Body of pancreas (tissue), 4 donors: Measurements from ENCODE around the gene STARD9. TPM values are rescaled to one million over a fixed set of nuclear protein-coding genes. Genes with fewer than 3 reads are reported as not detected.
"Not testable (repeated sequence)": the region's sequence is repeated elsewhere in the genome, so short reads cannot be mapped to it uniquely, and the experiment has no call there.

Experiments used
- ATAC-seq: fragments of 150-250 bp; one replicate; pipeline ENCODE4 v1.9.1; 2016
- DNase-seq, 4 donors: peaks; one replicate each; pipeline ENCODE4 v3.0.0-alpha.2; 2019
- H3K27ac ChIP-seq, 4 donors: fragments of 200-600 bp; sonication (generic); 1 replicate in 3 of 4; 2 replicates in 1 of 4; pipeline versions ENCODE4 v1.5.1 to v1.6.1; 2016 to 2019; ENCODE audit warnings: mild to moderate bottlenecking in 1 of 4, mixed read lengths in 1 of 4, moderate library complexity in 1 of 4
- H3K27me3 ChIP-seq, 2 donors: fragments of 200-600 bp; sonication (generic); one replicate each; pipeline ENCODE4 v1.6.0; 2016; ENCODE audit warnings: mild to moderate bottlenecking in 1 of 2
- H3K36me3 ChIP-seq, 2 donors: fragments of 200-600 bp; sonication (generic); replicated peaks in 1 of 2; 2 replicates each; pipeline ENCODE4 v1.5.1; 2016; ENCODE audit warnings: low read depth in 2 of 2; ENCODE audit not compliant: insufficient read depth in 1 of 2
- H3K4me1 ChIP-seq: fragments of 200-600 bp; sonication (generic); one replicate; pipeline ENCODE4 v1.6.0; 2016
- H3K4me3 ChIP-seq, 2 donors: fragments of 200-600 bp; sonication (generic); 1 replicate in 1 of 2; 2 replicates in 1 of 2; pipeline ENCODE4 v1.5.1; 2016 to 2019
- H3K9me3 ChIP-seq, 3 donors: fragments of 200-600 bp; sonication (generic); 1 replicate in 2 of 3; 2 replicates in 1 of 3; pipeline ENCODE4 v1.5.1; 2016
- POLR2A ChIP-seq, 3 donors: fragments of 450-650 bp; IDR thresholded peaks; one replicate each; pipeline ENCODE4 v1.6.1; 2016; ENCODE audit warnings: antibody characterized with exemption in 3 of 3, mild to moderate bottlenecking in 2 of 3
- WGBS, 2 donors: methylation state at CpG; one replicate each; pipeline ENCODE4 v1.1.5; 2017; 5-methylcytosine and 5-hydroxymethylcytosine counted together
- intact Hi-C: fragments of 100-400 bp; cut with DNase I; formaldehyde crosslinking; loops from one replicate; pipeline ENCODE4 v1.15.1; 2023
- total RNA-seq, 2 donors: library from RNA; depleted of rRNA; stranded (reverse); fragments of >200 nt; gene quantifications; one replicate each; pipeline ENCODE4 v1.1.0, GENCODE V29; 2016
- TF ChIP-seq, protein P1 (sequence below), 7 experiments: fragments of 450-650 bp in 4 of 7; fragments of 200-600 bp in 3 of 7; sonication (generic) in 3 of 7; IDR thresholded peaks; one replicate each; pipeline ENCODE4 v1.5.1; 2016 to 2019; ENCODE audit warnings: antibody characterized with exemption in 7 of 7

Gene STARD9
- total RNA-seq, 2 donors from 2014 or later = 1.3 to 4.7 TPM

DNA sequence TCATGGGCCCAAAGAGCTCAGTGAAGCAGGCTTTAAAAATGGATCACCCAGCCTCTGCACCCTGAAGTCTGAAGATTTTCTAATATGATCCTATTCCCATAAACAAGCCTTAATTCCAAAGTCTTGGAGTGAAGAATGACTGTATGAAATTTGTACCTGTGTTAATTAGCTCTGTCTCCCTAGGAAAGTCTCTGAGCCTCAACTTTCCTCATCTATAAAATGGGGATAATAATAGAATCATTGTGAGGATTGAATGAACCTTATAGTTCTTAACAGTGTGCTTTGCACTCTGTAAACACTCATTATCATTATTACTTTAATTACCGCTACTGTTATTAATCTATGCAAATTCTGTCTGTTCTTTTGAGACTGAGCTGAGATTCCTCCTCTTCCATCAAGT, 99.6 kb downstream of the STARD9 start:
- no peaks in the 10 kb centered on the region for H3K4me1 ChIP-seq
- H3K9me3 ChIP-seq = no peaks in the 10 kb centered on the region
- intact Hi-C loops = no loop called here
- no peak overlapping the region for H3K4me3 ChIP-seq
- no peak for ATAC-seq
- TF ChIP-seq POLR2A (IDR thresholded peaks at IDR 0.05) = no peak
- TF ChIP-seq, protein P1, sequence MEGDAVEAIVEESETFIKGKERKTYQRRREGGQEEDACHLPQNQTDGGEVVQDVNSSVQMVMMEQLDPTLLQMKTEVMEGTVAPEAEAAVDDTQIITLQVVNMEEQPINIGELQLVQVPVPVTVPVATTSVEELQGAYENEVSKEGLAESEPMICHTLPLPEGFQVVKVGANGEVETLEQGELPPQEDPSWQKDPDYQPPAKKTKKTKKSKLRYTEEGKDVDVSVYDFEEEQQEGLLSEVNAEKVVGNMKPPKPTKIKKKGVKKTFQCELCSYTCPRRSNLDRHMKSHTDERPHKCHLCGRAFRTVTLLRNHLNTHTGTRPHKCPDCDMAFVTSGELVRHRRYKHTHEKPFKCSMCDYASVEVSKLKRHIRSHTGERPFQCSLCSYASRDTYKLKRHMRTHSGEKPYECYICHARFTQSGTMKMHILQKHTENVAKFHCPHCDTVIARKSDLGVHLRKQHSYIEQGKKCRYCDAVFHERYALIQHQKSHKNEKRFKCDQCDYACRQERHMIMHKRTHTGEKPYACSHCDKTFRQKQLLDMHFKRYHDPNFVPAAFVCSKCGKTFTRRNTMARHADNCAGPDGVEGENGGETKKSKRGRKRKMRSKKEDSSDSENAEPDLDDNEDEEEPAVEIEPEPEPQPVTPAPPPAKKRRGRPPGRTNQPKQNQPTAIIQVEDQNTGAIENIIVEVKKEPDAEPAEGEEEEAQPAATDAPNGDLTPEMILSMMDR (IDR thresholded peaks at IDR 0.05) = no peak
- no peaks in the 10 kb centered on the region for H3K36me3 ChIP-seq
- no peaks in the 10 kb centered on the region for H3K27me3 ChIP-seq
- 80 to 84% methylated on average over 1 of the region's 1 CpG for WGBS, 2 donors
- H3K27ac ChIP-seq = no peak overlapping the region
- no peak for DNase-seq

DNA sequence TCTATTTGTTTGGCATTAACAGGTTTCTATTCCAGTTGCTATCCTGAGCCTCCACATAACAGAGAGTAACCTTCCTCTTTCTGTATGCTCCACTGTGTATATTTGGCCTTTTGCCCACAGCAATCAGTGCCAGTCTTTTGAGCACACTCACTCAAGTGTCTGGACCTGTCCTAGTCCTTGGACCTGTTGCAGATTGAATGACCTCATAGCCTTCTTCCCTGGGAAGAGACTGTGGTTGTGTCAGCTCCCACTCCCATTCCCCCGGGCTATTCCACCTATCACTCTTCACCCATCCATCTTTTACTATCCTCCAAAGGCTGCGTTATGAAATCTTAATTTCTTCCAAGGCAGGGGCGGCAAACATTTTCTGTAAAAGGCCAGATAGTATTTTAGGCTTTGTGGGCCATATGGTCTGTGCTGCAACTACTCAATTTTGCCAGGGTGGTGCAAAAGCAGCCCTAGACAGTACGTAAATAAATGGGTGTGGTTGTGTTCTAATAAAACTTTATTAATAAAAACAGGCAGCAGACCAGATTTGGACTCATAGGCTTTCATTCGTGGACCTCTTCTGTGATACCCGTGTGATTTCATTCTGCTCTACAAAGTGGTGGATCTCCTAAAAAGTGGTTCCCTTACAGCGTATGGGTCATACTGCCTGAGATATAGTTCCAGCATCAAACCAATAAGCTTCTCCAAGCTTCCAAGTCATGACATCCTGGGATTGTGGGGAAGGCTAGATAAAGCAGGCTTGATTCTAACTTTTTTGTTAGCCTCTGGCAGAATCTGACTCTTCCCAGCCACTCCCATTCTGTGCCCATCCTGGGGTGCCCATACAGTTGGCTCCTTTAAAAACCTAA, 104.1 kb downstream of the STARD9 start:
- ATAC-seq = no peak
- intact Hi-C loops = no loop called here

DNA sequence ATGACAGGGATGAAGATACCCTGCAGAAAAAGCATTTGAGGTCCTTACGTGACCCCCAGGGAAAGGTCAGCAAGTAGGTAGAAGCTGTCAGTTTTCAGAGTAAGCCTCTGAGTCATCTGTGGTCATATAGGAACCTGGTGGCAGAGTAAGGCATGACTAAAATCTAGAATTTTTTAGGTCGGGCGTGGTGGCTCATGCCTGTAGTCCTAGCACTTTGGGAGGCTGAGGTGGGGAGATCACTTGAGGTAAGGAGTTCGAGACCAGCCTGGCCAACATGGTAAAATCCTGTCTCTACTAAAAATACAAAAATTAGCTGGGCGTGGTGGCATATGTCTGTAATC, 104.7 kb downstream of the STARD9 start:
- H3K27ac ChIP-seq, H3K36me3 ChIP-seq, H3K4me3 ChIP-seq, DNase-seq, intact Hi-C loops, H3K9me3 ChIP-seq, ATAC-seq, H3K27me3 ChIP-seq, H3K4me1 ChIP-seq: not testable (repeated sequence)
- 77 to 81% methylated on average over 5 of the region's 5 CpGs for WGBS, 2 donors

More for the DNA sequence above, 104.1 kb downstream of the STARD9 start:
- no peak for DNase-seq
- Histone ChIP-seq H3K9me3 (no peaks in the 10 kb centered on the region), H3K4me1 (no peaks in the 10 kb centered on the region), H3K27ac (no peak overlapping the region), H3K27me3 (no peaks in the 10 kb centered on the region), H3K36me3 (no peaks in the 10 kb centered on the region), H3K4me3 (no peak overlapping the region)
- WGBS, 2 donors = 84 to 89% methylated on average over 7 of the region's 7 CpGs
- TF ChIP-seq, protein P1 (IDR thresholded peaks at IDR 0.05) = no peak
- TF ChIP-seq POLR2A (IDR thresholded peaks at IDR 0.05) = no peak

DNA sequence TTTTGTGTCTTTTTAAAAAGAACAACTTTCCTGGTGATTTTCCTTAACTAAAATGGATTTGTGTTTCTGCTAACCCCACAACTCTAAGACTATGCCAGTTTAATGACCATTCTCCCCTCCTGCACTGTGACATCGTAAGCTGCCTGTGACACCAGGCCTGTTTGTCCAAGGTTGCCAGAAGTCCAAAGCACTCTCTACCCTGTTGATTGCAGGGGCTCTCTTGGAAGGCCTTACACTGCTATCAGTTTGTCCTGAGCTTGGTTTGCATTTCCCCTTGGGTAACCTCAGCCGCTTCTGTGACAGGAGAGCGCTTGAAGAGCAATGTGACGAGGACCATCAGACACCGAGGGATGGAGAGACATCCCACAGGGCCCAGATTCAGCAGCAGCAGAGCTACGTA, 105.7 kb downstream of the STARD9 start:
- H3K27me3 ChIP-seq = no peaks in the 10 kb centered on the region
- 81 to 85% methylated on average over 6 of the region's 6 CpGs for WGBS, 2 donors
- H3K9me3 ChIP-seq = no peaks in the 10 kb centered on the region
- TF ChIP-seq POLR2A (IDR thresholded peaks at IDR 0.05) = no peak
- TF ChIP-seq, protein P1 (IDR thresholded peaks at IDR 0.05) = no peak
- H3K27ac ChIP-seq = no peak overlapping the region
- intact Hi-C loops = no loop called here
- ATAC-seq (no peak), DNase-seq (no peak)
- no peak overlapping the region for H3K4me3 ChIP-seq
- H3K36me3 ChIP-seq = no peaks in the 10 kb centered on the region
- no peaks in the 10 kb centered on the region for H3K4me1 ChIP-seq

DNA sequence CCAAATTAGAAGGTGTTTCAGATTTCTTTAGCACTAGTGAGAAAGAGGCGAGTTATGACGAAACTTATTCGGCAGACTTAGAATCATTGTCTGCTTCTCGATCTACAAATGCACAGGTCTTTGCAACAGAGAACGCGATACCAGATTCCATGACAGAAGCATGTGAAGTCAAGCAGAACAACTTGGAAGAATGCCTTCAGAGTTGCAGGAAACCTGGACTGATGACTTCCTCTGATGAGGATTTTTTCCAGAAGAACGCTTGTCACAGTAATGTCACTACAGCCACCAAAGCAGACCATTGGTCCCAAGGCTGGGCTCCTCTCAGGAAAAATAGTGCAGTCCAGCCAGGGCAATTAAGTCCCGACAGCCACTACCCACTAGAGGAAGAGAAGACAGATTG, 110.9 kb downstream of the STARD9 start:
- Histone ChIP-seq H3K9me3 (no peaks in the 10 kb centered on the region), H3K27ac (no peak overlapping the region), H3K27me3 (no peaks in the 10 kb centered on the region), H3K4me1 (no peaks in the 10 kb centered on the region), H3K4me3 (no peak overlapping the region), H3K36me3 (no peaks in the 10 kb centered on the region)
- intact Hi-C loops = no loop called here
- TF ChIP-seq, protein P1 (IDR thresholded peaks at IDR 0.05) = no peak
- no peak for TF ChIP-seq POLR2A (IDR thresholded peaks at IDR 0.05)
- ATAC-seq (no peak), DNase-seq (no peak)
- 85 to 94% methylated on average over 7 to 8 of the region's 8 CpGs for WGBS, 2 donors
